ENCODE measurements around the gene RASSF4. TPM values are rescaled to one million over a fixed set of nuclear protein-coding genes. Genes with fewer than 3 reads are reported as not detected.

RASSF4 gene
- polyA plus RNA-seq, 1 donor (not counting 4 experiments of a cell fraction or from before 2014, with no cell fraction given) = 0.20 TPM

DNA sequence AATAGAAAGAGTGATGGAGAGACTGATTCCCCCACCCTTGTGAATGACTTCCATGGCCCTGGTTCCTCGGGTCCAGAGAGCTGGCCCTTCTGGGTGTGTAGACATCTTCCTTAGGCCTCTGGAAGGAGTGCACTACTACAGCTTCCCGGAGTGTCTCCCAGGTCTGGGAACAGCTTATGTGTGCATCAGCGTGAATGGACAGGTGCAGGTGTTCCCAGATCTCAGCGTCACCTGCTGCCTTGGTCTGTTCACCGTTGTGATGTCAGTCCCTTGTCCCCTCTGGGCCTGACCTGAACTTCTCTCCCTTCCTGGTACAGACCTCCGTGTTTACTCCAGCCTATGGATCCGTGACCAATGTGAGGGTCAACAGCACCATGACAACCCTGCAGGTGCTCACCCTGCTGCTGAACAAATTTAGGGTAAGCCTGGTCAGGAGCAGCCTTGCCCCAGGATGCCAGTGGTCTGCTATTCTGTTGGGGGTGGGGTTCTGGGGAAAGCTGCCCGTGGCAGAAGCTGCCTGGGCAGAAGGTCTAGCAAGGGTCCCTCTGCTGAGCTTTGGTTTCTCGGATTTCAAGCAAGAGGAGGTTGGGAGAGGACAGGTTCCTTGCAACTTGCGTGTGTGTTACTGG lies 29.5 kb downstream of the RASSF4 start:
- Histone ChIP-seq H3K27ac (ENCODE audit: control insufficient read depth, insufficient read depth, low read length) (no peak overlapping the region), H3K9me3 (ENCODE audit: control insufficient read depth, low read depth, low read length) (no peaks in the 10 kb centered on the region), H3K27me3 (ENCODE audit: control insufficient read depth, extremely low read depth, insufficient read depth, low read length) (peaks cover 5% of the 10 kb centered on the region), H3K9me1 (ENCODE audit: control insufficient read depth, extremely low read depth, insufficient read depth, low read length) (no peaks in the 10 kb centered on the region), H2AFZ (ENCODE audit: control insufficient read depth, low read length) (no peak overlapping the region), H3K79me2 (ENCODE audit: control insufficient read depth, insufficient read depth, low read length) (no peaks in the 10 kb centered on the region), H3K36me3 (ENCODE audit: control insufficient read depth in 2 of 2, extremely low read depth in 1 of 2, insufficient read depth in 2 of 2, low read length in 2 of 2) (no peaks in the 10 kb centered on the region), H3K9ac (ENCODE audit: control insufficient read depth, extremely low read depth, insufficient read depth, low read length) (no peak overlapping the region), H3K4me2 (ENCODE audit: control insufficient read depth, extremely low read depth, insufficient read depth, low read depth, low read length) (no peak overlapping the region), H4K20me1 (ENCODE audit: control insufficient read depth, extremely low read depth, insufficient read depth, low read length) (no peaks in the 10 kb centered on the region), H3K4me1 (ENCODE audit: control insufficient read depth, extremely low read depth, insufficient read depth, low read length) (no peaks in the 10 kb centered on the region), H3K4me3 (ENCODE audit: control insufficient read depth in 2 of 3, extremely low read depth in 1 of 3, insufficient read depth in 2 of 3, low read depth in 1 of 3, low read length in 3 of 3) (no peak overlapping the region)
- TF ChIP-seq CTCF (optimal IDR thresholded peaks at IDR 0.05 in 1 of 3, IDR thresholded peaks at IDR 0.05 in 1 of 3, conservative IDR thresholded peaks at IDR 0.05 in 1 of 3; ENCODE audit: extremely low read depth in 1 of 3, insufficient read depth in 2 of 3, low read length in 3 of 3) = no peak
- no peak for TF ChIP-seq EZH2 (IDR thresholded peaks at IDR 0.05; ENCODE audit: low read length)
- FAIRE-seq (no peak), DNase-seq (ENCODE audit: low read depth, low spot score) (no peak)
- dilution Hi-C loops (cut with MboI; ENCODE audit: extremely low pct_ligation_motif_present, low sequenced_read_pairs) = no loop called here

DNA sequence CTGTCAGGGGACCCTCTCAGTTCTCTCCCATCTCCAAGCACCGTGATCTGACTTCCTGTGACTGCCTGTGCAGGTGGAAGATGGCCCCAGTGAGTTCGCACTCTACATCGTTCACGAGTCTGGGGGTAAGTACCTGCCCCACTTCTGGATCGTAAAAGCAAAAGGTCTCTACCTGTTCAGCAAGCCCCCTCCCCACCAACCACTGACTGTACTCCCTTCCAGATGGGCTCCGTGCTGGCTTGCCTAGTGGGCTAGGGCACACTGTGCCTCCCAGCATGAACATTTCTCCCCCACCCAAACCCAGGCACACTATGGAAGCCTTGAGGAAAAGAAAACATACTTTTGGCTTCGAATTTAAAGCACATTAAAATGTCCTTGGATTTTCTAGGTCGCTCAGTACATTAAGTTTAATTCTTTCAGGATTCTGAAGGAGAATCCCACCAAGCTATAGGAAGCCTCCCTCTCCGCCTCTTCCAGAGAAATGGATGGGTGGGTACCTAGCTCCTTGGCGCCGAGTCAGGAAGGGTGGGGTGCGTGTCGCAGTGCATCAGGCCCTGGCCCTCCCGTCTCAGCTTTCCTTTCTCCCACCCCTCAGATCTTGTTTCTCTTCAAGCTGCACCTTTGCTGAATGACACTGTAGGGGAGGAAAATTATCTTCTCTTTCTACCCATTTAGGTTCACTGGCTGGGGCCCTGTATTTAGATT lies 30.1 kb downstream of the RASSF4 start:
- TF ChIP-seq CTCF (optimal IDR thresholded peaks at IDR 0.05 in 1 of 3, IDR thresholded peaks at IDR 0.05 in 1 of 3, conservative IDR thresholded peaks at IDR 0.05 in 1 of 3; ENCODE audit: extremely low read depth in 1 of 3, insufficient read depth in 2 of 3, low read length in 3 of 3) (no peak), EZH2 (IDR thresholded peaks at IDR 0.05; ENCODE audit: low read length) (no peak)
- Histone ChIP-seq H3K4me2 (ENCODE audit: control insufficient read depth, extremely low read depth, insufficient read depth, low read depth, low read length) (no peak overlapping the region), H3K27ac (ENCODE audit: control insufficient read depth, insufficient read depth, low read length) (no peak overlapping the region), H3K36me3 (ENCODE audit: control insufficient read depth in 2 of 2, extremely low read depth in 1 of 2, insufficient read depth in 2 of 2, low read length in 2 of 2) (no peaks in the 10 kb centered on the region), H2AFZ (ENCODE audit: control insufficient read depth, low read length) (no peak overlapping the region), H3K4me1 (ENCODE audit: control insufficient read depth, extremely low read depth, insufficient read depth, low read length) (no peaks in the 10 kb centered on the region), H3K9ac (ENCODE audit: control insufficient read depth, extremely low read depth, insufficient read depth, low read length) (no peak overlapping the region), H3K9me1 (ENCODE audit: control insufficient read depth, extremely low read depth, insufficient read depth, low read length) (no peaks in the 10 kb centered on the region), H3K4me3 (ENCODE audit: control insufficient read depth in 2 of 3, extremely low read depth in 1 of 3, insufficient read depth in 2 of 3, low read depth in 1 of 3, low read length in 3 of 3) (no peak overlapping the region), H3K9me3 (ENCODE audit: control insufficient read depth, low read depth, low read length) (no peaks in the 10 kb centered on the region), H3K27me3 (ENCODE audit: control insufficient read depth, extremely low read depth, insufficient read depth, low read length) (peaks cover 5% of the 10 kb centered on the region), H3K79me2 (ENCODE audit: control insufficient read depth, insufficient read depth, low read length) (no peaks in the 10 kb centered on the region), H4K20me1 (ENCODE audit: control insufficient read depth, extremely low read depth, insufficient read depth, low read length) (no peaks in the 10 kb centered on the region)
- no peak for FAIRE-seq
- dilution Hi-C loops (cut with MboI; ENCODE audit: extremely low pct_ligation_motif_present, low sequenced_read_pairs) = no loop called here
- DNase-seq (ENCODE audit: low read depth, low spot score) = no peak
